ENCODE results near the gene CELSR1.

CELSR1 gene

DNA sequence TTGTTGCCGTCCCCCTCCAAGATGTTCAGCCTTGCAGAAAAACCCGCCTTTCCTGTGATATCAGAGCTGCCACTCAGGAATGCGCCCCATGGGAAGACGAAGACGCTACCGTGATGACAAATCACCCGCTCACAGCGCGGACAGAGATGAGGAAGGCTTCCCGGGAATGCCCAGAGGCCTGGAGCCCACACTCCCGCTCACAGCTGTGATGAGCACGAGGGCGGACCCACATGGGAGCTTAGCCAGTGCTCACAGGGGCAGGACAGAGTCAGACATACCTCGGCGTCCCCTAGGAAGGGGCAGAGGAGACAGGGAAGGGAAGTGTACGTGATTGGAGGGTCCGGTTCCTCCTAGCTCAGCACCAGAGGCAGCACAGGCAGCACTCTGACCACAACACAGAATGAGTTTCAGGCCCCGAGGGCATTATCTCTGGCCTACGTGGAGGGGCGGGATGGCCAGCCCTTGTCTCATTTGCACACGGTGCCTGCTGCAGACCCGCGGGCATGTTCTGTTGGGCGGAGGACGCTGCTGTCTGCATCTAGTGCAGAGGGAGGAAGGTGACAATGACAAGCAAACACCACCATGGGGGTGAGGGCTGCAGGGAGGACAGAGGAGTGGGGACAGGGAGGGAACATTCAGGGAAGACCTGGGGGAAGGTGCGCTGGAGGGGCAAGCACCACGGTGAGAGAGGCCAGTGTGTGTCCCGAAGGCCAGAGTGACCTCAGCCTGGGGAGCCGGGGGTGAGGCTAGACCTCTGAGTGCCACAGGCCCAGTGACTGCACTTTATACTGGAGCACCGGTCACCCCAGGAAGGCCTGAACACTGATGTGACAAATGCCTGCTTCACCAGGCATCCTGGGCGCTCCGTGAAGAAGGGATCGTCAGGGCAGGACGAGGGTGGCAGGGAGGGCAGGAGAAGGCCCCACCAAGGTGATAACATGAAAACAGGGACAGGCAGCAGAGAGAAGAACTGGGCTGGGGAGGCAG lies 79.6 kb downstream of the CELSR1 start:
- Histone ChIP-seq H3K4me3 (ENCODE audit: low read length) (no peak overlapping the region), H3K9ac (ENCODE audit: low read depth, low read length) (no peak overlapping the region), H3K27ac (ENCODE audit: low read length) (no peak overlapping the region), H3K27me3 (ENCODE audit: insufficient read depth, low read length) (no peaks in the 10 kb centered on the region), H3K36me3 (ENCODE audit: insufficient read depth, low read depth, low read length) (no peaks in the 10 kb centered on the region), H3K9me3 (ENCODE audit: insufficient read depth, low read depth, low read length) (no peaks in the 10 kb centered on the region), H3K4me1 (ENCODE audit: insufficient read depth, low read length) (no peaks in the 10 kb centered on the region)

DNA sequence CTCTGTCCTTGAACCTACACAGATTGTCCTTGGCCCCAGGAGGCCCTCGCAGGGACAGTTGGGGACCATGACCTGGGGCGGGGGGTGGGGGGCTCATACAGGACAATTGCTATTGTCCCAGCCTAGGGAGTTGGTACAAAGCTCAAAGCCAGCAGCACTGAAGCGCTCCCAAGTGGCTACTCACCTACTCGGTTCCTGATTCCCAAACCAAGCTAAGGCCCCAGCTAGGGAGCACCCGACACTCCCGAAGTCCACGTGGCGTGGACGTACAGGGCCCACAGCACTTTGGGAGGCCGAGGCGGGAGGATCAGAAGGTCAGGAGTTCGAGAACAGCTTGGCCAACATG lies 80.6 kb downstream of the CELSR1 start:
- Histone ChIP-seq H3K4me1 (ENCODE audit: insufficient read depth, low read length) (no peaks in the 10 kb centered on the region), H3K9ac (ENCODE audit: low read depth, low read length) (no peak overlapping the region), H3K27me3 (ENCODE audit: insufficient read depth, low read length) (no peaks in the 10 kb centered on the region), H3K27ac (ENCODE audit: low read length) (no peak overlapping the region), H3K9me3 (ENCODE audit: insufficient read depth, low read depth, low read length) (no peaks in the 10 kb centered on the region), H3K36me3 (ENCODE audit: insufficient read depth, low read depth, low read length) (no peaks in the 10 kb centered on the region), H3K4me3 (ENCODE audit: low read length) (no peak overlapping the region)

DNA sequence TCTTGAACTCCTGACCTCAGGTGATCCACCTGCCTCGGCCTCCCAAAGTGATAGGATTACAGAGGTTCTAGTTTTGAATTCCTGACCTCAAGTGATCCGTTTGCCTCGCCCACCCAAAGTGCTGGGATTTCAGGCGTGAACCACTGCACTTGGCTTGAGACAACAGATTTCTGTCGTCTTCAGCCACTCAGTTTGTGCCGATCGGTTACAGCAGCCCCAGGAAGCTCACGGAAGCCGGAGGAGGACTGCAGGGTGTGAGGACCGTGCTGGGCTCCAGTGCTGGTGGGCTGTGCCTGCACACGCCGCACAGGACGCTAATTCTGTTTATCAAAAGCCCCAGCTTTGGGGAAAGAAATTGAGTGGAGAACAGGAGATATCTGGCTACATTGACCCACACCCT lies 82.0 kb downstream of the CELSR1 start:
- Histone ChIP-seq H3K9ac (ENCODE audit: low read depth, low read length) (no peak overlapping the region), H3K27ac (ENCODE audit: low read length) (no peak overlapping the region), H3K36me3 (ENCODE audit: insufficient read depth, low read depth, low read length) (no peaks in the 10 kb centered on the region), H3K27me3 (ENCODE audit: insufficient read depth, low read length) (no peaks in the 10 kb centered on the region), H3K4me1 (ENCODE audit: insufficient read depth, low read length) (no peaks in the 10 kb centered on the region), H3K9me3 (ENCODE audit: insufficient read depth, low read depth, low read length) (no peaks in the 10 kb centered on the region), H3K4me3 (ENCODE audit: low read length) (no peak overlapping the region)

DNA sequence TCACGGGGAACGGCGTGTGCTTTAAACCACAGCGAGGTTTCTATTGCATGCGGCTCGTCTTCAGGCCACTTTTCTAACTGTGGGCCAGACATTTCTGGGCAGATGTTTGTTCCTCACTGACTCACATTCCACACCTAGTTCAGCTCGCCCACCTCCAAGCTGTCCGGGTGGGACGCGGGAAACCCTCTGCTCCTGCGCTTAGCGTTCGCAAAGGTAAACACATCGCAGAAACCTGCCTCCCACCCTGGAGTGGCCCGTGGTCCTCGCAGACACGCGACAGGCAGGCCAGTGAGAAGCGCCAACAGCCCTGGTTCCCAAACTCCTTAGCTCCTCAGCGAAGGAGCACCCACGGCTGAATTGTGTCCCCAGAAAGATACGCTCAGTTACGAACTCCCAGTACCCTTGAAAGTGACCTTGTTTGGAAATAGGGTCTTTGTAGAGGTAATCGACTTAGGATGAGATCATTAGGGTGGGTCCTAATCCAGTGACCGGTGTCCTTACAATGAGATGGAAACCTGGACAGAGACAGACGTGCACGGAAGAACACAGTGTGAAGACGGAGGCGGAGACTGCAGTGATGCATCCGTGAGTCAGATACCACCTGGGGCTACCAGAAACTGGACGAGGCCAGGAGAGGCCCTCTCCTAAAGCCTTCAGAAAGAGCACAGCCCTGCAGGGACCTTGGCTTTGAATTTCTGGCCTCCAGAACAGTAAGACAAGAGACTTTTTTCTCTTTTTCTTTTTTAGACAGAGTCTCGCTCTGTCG lies 82.7 kb downstream of the CELSR1 start:
- Histone ChIP-seq H3K4me3 (ENCODE audit: low read length) (no peak overlapping the region), H3K9ac (ENCODE audit: low read depth, low read length) (no peak overlapping the region), H3K9me3 (ENCODE audit: insufficient read depth, low read depth, low read length) (no peaks in the 10 kb centered on the region), H3K27ac (ENCODE audit: low read length) (no peak overlapping the region), H3K4me1 (ENCODE audit: insufficient read depth, low read length) (no peaks in the 10 kb centered on the region), H3K27me3 (ENCODE audit: insufficient read depth, low read length) (no peaks in the 10 kb centered on the region), H3K36me3 (ENCODE audit: insufficient read depth, low read depth, low read length) (no peaks in the 10 kb centered on the region)

DNA sequence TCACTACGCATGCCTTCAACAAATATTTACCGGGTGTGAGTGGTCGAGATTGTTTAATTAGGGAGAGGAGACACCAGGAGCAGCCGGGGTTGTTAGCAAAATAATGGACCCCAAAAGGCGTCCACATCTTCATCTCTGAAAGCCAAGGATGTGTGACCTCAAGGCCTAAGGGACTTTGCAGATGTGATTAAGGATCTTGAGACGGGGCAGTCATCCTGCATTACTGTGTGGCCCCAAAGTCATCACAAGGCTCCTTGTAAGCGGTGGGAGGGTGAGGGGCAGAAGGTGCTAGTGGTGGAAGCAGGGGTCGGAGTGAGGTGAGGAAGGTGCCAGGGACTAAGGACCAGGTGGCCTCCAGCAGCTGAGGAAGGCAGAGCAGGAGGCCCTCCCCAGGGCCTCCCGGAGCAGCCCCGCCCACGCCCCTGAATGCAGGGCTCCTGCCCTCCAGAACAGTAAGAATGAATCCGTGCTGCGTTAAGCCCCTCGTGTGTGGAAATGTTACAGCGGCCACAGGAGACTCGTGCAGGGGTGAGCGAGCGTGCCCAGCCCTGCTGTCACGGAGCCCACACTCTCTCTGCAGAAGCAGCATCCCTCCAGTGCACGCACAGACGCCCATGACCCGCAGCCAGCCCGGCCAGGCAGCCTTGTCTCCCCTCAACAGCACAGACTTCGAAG lies 83.5 kb downstream of the CELSR1 start:
- Histone ChIP-seq H3K9ac (ENCODE audit: low read depth, low read length) (no peak overlapping the region), H3K27ac (ENCODE audit: low read length) (no peak overlapping the region), H3K9me3 (ENCODE audit: insufficient read depth, low read depth, low read length) (no peaks in the 10 kb centered on the region), H3K36me3 (ENCODE audit: insufficient read depth, low read depth, low read length) (no peaks in the 10 kb centered on the region), H3K27me3 (ENCODE audit: insufficient read depth, low read length) (no peaks in the 10 kb centered on the region), H3K4me3 (ENCODE audit: low read length) (no peak overlapping the region), H3K4me1 (ENCODE audit: insufficient read depth, low read length) (no peaks in the 10 kb centered on the region)

DNA sequence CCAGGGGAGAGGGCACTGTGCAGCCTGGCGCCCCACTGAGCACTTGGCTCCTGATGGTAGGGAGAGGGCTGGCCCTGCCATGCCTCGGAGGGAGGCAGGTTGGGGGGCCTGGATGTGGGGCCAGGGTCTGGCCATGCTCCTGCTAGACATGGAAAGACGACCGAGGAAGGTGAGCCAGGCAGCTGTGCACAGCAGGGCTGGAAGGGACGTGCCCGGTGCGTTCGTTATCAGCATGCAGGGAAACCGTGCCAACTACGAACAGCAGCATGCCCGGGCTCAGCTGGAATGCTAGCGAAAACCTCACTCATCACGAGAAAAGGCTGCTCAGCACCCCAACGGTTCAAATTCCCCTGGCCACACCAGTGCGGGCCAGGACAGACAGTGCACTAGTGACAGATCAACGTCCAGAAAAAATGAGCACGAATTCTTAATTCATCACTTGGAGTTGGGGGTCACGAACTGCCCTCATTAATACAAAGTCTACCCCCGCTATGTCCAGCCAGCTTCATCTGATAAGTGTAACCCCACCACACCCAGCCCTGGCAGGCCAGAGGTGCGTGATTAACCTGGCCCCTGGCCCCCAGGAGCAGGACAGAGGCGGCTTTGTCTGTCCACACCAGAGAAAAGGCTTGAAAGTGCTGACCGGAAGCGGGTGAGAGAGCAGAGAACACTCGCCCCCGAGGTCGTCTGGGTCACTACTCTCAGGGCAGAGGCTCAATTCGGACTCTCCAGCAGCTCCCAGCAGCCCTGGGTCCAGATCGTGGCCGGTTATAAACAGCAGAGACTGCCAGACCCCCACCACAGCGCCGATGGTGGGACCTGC lies 84.2 kb downstream of the CELSR1 start:
- H3K4me3 ChIP-seq (ENCODE audit: low read length), result no peak overlapping the region
- no peaks in the 10 kb centered on the region for H3K27me3 ChIP-seq (ENCODE audit: insufficient read depth, low read length)
- no peaks in the 10 kb centered on the region for H3K4me1 ChIP-seq (ENCODE audit: insufficient read depth, low read length)
- no peak overlapping the region for H3K9ac ChIP-seq (ENCODE audit: low read depth, low read length)
- H3K36me3 ChIP-seq (ENCODE audit: insufficient read depth, low read depth, low read length), result no peaks in the 10 kb centered on the region
- H3K27ac ChIP-seq (ENCODE audit: low read length), result no peak overlapping the region
- no peaks in the 10 kb centered on the region for H3K9me3 ChIP-seq (ENCODE audit: insufficient read depth, low read depth, low read length)

DNA sequence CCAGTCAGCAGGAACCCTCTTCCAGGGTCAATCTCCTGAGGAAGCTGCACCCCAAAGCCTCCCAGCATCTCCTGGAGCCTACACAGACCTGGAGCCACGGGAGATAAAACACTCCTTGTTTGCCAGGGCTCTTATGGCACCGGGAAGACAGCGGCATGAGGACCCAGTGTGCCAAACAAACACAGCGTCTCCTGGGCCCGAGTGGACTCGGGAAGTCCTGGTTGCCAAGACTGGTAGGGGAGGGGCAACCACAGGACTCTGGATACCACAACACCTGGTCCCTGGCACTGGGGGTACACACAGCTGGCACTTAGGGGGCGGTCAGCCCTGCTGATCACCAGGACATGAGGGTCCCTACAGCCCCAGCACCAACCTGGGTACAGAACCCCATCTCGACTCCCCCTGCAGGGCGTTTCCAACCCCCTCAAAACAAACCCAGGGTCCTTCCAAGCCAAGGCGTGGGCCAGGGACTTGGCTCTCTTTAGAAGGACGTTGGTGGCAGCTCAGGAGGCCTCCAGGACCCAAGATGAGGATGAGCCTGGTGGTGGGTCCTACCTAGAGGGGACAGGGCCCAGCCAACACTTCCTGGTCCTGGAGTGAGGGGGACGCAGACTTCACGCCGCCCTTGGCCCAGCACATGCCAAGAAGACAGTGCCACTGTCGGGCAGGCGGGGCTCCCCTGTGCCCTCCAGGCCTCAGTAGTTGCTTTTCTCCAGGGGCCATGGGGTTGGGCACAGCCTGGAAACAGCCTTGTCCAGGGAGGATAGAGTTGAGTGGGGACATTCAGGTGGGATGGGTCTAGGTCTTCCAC lies 85.0 kb downstream of the CELSR1 start:
- Histone ChIP-seq H3K4me3 (ENCODE audit: low read length) (no peak overlapping the region), H3K27ac (ENCODE audit: low read length) (no peak overlapping the region), H3K9ac (ENCODE audit: low read depth, low read length) (no peak overlapping the region), H3K27me3 (ENCODE audit: insufficient read depth, low read length) (no peaks in the 10 kb centered on the region), H3K9me3 (ENCODE audit: insufficient read depth, low read depth, low read length) (no peaks in the 10 kb centered on the region), H3K4me1 (ENCODE audit: insufficient read depth, low read length) (no peaks in the 10 kb centered on the region), H3K36me3 (ENCODE audit: insufficient read depth, low read depth, low read length) (no peaks in the 10 kb centered on the region)

DNA sequence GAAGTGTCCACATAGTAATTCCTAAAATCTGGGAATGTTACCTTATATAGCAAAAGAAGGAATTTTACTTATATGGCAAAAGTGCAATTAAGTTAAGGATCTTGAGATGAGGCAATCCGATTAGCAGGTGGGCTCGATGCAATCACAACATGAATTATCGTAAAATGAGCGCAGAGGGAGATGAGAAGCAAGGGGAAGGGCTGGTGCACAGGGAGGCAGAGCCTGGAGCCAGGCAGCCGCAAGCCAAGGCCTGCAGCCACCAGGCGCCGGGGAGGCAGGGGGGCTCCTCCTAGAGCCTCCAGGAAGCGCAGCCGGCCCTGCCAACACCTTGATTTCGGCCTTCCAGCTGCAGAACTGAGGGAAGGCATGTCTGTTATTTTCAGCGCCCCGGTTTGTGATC lies 85.7 kb downstream of the CELSR1 start:
- Histone ChIP-seq H3K4me3 (ENCODE audit: low read length) (no peak overlapping the region), H3K27ac (ENCODE audit: low read length) (no peak overlapping the region), H3K9me3 (ENCODE audit: insufficient read depth, low read depth, low read length) (no peaks in the 10 kb centered on the region), H3K27me3 (ENCODE audit: insufficient read depth, low read length) (no peaks in the 10 kb centered on the region), H3K4me1 (ENCODE audit: insufficient read depth, low read length) (no peaks in the 10 kb centered on the region), H3K36me3 (ENCODE audit: insufficient read depth, low read depth, low read length) (no peaks in the 10 kb centered on the region), H3K9ac (ENCODE audit: low read depth, low read length) (no peak overlapping the region)

DNA sequence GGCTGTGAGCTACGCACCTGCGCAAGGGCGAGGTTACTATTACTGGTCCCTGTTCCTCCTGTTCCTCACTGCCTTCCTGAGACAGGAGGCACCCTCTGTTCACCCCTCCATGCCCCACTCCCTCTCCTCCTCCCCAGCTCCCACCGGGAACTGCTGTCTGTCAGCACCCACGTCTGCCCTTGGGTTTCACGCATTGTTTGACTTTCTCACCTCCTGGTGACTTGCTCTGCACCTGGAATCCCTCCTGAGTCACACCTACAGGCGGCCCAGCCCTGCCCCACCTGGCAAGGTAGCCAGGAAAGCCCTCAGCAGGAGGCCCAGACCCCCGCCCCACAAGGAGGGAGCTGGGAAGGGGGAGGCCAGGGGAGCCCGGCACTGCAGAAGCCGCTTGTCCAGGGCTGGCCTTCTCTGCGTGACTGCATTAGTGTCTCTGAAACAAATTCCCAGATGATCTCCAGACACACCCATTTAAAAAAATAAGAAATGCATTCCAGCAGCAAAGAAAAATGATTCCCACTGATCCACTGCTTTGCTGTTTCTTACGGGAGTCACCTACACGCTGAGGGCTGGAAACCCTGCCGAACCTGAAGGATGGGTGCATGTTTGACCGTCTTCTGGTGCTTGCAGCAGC lies 86.4 kb downstream of the CELSR1 start:
- H3K27me3 ChIP-seq (ENCODE audit: insufficient read depth, low read length), result no peaks in the 10 kb centered on the region
- H3K36me3 ChIP-seq (ENCODE audit: insufficient read depth, low read depth, low read length), result no peaks in the 10 kb centered on the region
- H3K4me3 ChIP-seq (ENCODE audit: low read length), result no peak overlapping the region
- H3K4me1 ChIP-seq (ENCODE audit: insufficient read depth, low read length), result no peaks in the 10 kb centered on the region
- H3K9ac ChIP-seq (ENCODE audit: low read depth, low read length), result no peak overlapping the region
- no peaks in the 10 kb centered on the region for H3K9me3 ChIP-seq (ENCODE audit: insufficient read depth, low read depth, low read length)
- H3K27ac ChIP-seq (ENCODE audit: low read length), result no peak overlapping the region

DNA sequence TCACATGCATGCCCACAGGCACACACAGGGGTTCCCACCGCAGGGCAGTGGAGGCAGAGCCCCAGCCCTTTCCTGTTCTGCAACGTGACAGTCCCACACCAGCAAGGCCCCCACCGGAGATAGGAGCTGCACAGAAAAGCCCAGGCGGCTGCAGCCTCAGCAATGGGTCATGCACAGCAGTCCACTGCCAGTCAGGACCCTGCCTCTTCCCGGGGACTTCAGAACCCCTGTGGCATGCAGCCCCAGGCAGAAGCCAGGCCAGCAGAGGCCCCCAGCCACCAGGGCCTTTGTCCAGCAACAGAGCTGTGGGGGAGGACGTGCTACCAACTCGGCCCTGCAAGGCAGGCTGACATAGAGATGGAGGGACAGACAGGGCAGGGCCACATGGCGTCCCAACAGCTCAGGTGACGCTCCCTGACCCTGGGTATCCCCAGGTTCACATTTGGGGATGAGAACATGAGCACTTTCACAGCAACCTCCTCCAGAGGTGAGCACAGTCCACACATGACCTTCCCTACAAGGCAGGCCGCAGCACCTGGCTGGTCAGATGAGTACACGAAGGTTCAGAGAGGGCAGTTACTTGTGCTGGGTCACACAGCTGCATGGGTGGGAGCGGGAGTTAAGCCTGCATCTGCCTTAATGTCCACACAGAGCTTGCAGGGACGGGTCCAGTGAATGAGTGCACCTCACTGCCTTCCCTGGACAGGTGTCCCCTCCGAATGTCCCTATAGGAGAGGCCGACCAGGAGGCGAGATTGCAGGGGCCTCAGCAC lies 87.3 kb downstream of the CELSR1 start:
- no peak overlapping the region for H3K9ac ChIP-seq (ENCODE audit: low read depth, low read length)
- H3K27ac ChIP-seq (ENCODE audit: low read length), result no peak overlapping the region
- H3K36me3 ChIP-seq (ENCODE audit: insufficient read depth, low read depth, low read length), result no peaks in the 10 kb centered on the region
- H3K4me1 ChIP-seq (ENCODE audit: insufficient read depth, low read length), result no peaks in the 10 kb centered on the region
- no peaks in the 10 kb centered on the region for H3K27me3 ChIP-seq (ENCODE audit: insufficient read depth, low read length)
- H3K9me3 ChIP-seq (ENCODE audit: insufficient read depth, low read depth, low read length), result no peaks in the 10 kb centered on the region
- H3K4me3 ChIP-seq (ENCODE audit: low read length), result no peak overlapping the region
